H7 (cell line): ENCODE measurements around the gene LRRC27. TPM values are rescaled to one million over a fixed set of nuclear protein-coding genes. Genes with fewer than 3 reads are reported as not detected.
"Not testable (repeated sequence)": the region's sequence is repeated elsewhere in the genome, so short reads cannot be mapped to it uniquely, and the experiment has no call there.

Experiments
- DNase-seq: peaks from one replicate; pipeline ENCODE4 v3.0.0; 2012
- H3K27me3 ChIP-seq: 2 replicates; pipeline ENCODE4 v1.6.0; 2011; ENCODE audit warnings: mild to moderate bottlenecking, low read length; ENCODE audit not compliant: control insufficient read depth, insufficient read depth
- H3K36me3 ChIP-seq: replicated peaks from 2 replicates; pipeline ENCODE4 v1.5.1; 2011; ENCODE audit warnings: low read length; ENCODE audit not compliant: control insufficient read depth, insufficient read depth
- H3K4me3 ChIP-seq: 2 replicates; pipeline ENCODE4 v1.5.1; 2011; ENCODE audit warnings: low read depth, mild to moderate bottlenecking, control low read depth, low read length, moderate library complexity; ENCODE audit not compliant: insufficient read depth
- total RNA-seq: library from RNA; depleted of rRNA; stranded (reverse); fragments of >200 nt; shearing (Covaris generic); gene quantifications from 2 replicates; pipeline ENCODE4 v1.2.3, GENCODE V29; 2014

The LRRC27 gene
- total RNA-seq, 1 experiment from 2014 or later = 4.0 TPM

DNA sequence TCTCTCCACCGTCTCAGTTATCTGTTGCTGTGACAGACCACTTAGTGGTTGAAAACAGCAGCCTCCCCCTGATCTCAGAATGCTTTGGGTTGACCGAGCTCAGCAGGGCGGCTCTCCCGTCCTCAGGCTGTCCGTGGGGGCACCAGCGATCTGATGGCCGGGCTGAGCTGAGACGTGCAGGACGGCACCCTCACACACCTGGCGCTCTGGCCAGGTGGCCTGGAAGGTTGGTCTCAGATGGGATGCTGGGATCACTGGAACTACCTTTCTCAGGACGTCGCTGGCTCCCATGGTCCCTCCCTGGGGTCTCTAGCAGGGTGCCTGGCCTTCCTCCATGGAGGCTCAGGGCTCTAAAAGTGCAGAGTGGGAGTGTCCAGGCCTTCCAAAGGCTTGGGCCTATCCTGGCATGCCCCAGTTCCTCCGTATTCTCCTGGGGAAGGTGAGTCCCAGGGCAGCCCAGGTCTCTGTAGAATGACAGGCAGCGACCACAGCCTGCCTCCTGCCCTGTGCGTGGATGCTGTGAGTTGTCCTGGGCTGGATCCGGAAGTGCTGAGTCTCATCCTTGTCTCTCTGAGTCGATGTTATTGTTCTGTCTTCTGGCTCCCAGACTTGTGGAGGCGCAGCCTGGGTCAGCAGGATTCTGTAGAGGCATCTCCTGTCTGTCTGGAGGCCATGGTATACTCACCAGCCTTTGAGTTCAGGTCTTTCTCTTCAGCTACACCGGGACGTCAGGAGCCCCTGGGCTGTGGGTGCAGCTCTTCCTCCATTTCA lies 52.8 kb downstream of the LRRC27 start:
- Histone ChIP-seq H3K27me3 (no peaks in the 10 kb centered on the region), H3K36me3 (no peaks in the 10 kb centered on the region), H3K4me3 (no peak overlapping the region)
- DNase-seq = peak; percentile 39

- Histone ChIP-seq H3K4me3 (no peak overlapping the region), H3K36me3 (no peaks in the 10 kb centered on the region), H3K27me3 (no peaks in the 10 kb centered on the region)
- no peak for DNase-seq
Observed at GRCh38 chr10:132385389-132385667, 53.3 kb downstream of the LRRC27 start.

DNA sequence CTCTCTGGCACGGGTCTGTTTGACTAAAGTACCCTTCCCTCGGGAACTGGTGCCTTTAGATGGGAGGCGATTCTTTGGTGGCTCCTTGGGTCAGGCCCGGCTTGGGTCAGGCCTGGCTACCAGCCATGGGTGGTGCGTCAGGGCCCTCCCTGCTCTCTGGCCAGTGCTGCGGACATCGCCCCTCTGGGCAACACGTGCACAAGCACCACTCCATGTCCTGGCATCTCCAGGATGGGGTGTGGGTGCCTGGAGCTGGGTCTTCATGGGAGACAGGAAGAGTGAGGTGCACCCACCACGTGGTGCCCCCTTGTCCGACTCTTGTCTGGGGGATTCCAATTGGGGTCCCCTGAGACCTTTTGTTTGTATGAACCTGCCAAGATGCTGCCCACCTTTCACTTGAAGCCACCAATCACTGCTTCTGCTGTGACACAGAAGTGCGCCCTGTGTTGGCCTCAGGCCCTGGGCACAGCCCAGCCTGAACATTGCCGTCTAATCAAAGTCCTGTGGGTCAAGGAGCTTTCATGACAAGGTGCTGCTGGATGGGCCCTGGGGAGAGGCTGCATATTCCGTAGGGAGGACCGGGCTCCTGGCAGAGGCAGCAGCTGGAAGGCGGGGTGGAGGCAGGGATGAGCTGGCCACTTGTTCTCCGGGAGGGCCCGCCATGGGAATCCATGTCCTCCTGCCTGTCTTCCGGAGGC lies 53.9 kb downstream of the LRRC27 start:
- Histone ChIP-seq H3K36me3 (no peaks in the 10 kb centered on the region), H3K4me3 (no peak overlapping the region), H3K27me3 (no peaks in the 10 kb centered on the region)
- peak; percentile 46 for DNase-seq

DNA sequence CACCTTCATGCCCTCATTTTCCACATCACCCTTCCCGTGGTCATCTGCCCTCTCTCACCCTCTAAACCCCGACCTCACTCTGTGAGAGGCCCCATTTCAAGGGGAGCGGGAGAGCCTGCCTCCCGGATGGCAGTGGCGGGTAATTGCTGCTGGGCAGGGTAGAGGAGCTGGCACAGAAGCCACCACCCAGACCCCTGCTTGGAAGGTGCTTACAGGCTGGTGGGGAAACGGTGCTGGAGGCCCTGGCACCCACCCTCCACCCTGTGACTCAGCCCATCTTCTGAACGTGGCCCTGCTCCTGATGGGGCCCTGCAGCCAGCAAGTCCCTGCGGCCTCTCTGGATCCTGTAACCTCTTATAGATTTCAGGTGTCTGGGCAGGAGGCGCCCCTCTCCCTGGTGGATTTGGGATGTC lies 54.4 kb downstream of the LRRC27 start:
- peak; percentile 46 for DNase-seq
- Histone ChIP-seq H3K27me3 (no peaks in the 10 kb centered on the region), H3K4me3 (no peak overlapping the region), H3K36me3 (no peaks in the 10 kb centered on the region)

DNA sequence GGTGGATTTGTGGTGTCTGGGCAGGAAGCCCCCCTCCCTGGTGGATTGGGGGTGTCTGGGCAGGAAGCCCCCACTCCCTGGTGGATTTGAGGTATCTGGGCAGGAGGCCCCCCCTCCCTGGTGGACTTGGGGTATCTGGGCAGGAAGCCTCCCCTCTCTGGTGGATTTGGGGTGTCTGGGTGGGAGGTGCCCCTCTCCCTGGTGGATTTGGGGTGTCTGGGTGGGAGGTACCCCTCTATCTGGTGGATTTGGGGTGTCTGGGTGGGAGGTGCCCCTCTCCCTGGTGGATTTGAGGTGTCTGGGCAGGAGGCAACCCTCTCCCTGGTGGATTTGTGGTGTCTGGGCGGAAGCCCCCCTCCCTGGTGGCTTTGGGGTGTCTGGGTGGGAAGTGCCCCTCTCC lies 54.9 kb downstream of the LRRC27 start:
- DNase-seq, H3K27me3 ChIP-seq, H3K36me3 ChIP-seq, H3K4me3 ChIP-seq: not testable (repeated sequence)

GRCh38 chr10:132387764-132388210 lies 55.8 kb downstream of the LRRC27 start:
- Histone ChIP-seq H3K36me3 (no peaks in the 10 kb centered on the region), H3K27me3 (no peaks in the 10 kb centered on the region), H3K4me3 (peak overlapping the region; percentile 14; the same call in 1 of the 2 replicates)
- peak; percentile 99 for DNase-seq

DNA sequence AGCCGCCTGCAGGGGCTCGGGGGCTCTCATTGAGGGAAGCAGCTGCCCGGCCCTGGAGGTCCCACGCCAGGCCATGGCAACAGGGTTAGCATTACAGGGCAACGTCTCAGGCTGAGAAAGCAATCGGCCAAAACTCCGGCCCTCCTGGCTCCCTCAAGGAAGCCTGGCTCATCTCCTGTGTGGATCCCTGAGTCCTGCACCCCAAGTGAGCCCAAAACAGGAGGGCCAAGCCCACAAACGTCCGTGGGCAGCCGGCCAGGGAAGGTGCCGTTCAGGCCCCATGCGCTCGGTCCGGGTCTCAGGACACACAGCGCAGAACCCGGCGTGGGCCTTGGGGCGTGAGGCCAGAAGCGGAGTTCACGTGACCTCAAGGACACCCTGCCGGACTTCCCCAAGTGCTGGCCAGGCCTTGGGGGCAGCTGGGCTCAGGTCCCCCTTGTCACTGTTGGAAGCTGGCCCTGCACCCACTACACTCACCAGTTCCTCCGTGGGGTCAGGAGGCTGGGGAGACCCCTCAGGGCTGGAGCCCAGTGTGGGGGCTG lies 57.0 kb downstream of the LRRC27 start:
- Histone ChIP-seq H3K36me3 (no peaks in the 10 kb centered on the region), H3K4me3 (no peak overlapping the region), H3K27me3 (no peaks in the 10 kb centered on the region)
- DNase-seq = peak; percentile 95

GRCh38 chr10:132389433-132390169 lies 57.6 kb downstream of the LRRC27 start:
- Histone ChIP-seq H3K4me3 (no peak overlapping the region), H3K36me3 (no peaks in the 10 kb centered on the region), H3K27me3 (no peaks in the 10 kb centered on the region)
- peak; percentile 86 for DNase-seq

GRCh38 chr10:132390170-132390920 lies 58.4 kb downstream of the LRRC27 start:
- H3K36me3 ChIP-seq = no peaks in the 10 kb centered on the region
- no peak for DNase-seq
- H3K4me3 ChIP-seq = no peak overlapping the region
- H3K27me3 ChIP-seq = no peaks in the 10 kb centered on the region

- Histone ChIP-seq H3K27me3 (no peaks in the 10 kb centered on the region; the same call in 1 of the 2 replicates), H3K4me3 (no peak overlapping the region), H3K36me3 (no peaks in the 10 kb centered on the region)
- peak; percentile 55 for DNase-seq
Observed at GRCh38 chr10:132390921-132391675, 59.1 kb downstream of the LRRC27 start.

DNA sequence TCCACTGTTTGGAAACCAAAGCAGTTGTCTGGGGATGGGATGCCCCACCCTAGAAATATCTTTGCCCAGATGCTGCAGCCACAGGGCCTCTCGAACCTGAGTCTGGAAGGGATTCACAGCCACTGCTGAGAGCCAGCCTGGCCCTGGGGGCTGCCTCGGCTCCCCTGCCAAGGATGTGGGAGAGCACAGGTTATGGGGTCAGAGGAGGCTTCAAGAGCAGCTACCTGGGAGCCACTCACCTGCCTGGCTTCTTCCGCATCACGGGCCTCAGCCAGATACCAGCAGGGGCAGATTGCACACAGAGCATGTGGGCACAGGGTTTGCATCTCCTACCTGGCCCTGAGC lies 59.7 kb downstream of the LRRC27 start:
- Histone ChIP-seq H3K4me3 (no peak overlapping the region), H3K36me3 (no peaks in the 10 kb centered on the region), H3K27me3 (no peaks in the 10 kb centered on the region; the same call in 1 of the 2 replicates)
- DNase-seq = peak; percentile 27

- Histone ChIP-seq H3K27me3 (no peaks in the 10 kb centered on the region; the same call in 1 of the 2 replicates), H3K4me3 (no peak overlapping the region), H3K36me3 (no peaks in the 10 kb centered on the region)
- no peak for DNase-seq
Observed at GRCh38 chr10:132392184-132392800, 60.3 kb downstream of the LRRC27 start.
